ENCODE results near the gene SPDYE3. TPM values are rescaled to one million over a fixed set of nuclear protein-coding genes. Genes with fewer than 3 reads are reported as not detected.

SPDYE3 gene
- total and polyA plus RNA-seq, 2 of the 13 experiments (the other 11 are each of a cell fraction or from before 2014, with no cell fraction given): not detected

- TF ChIP-seq GFI1 (CRISPR knock-in tag; IDR thresholded peaks at IDR 0.05; ENCODE audit: borderline replicate concordance): no peak
- TF ChIP-seq GZF1 (CRISPR knock-in tag; IDR thresholded peaks at IDR 0.05): no peak
- TF ChIP-seq ZNF33A (CRISPR knock-in tag; IDR thresholded peaks at IDR 0.05; ENCODE audit: borderline replicate concordance): no peak
- TF ChIP-seq PATZ1 (CRISPR knock-in tag; IDR thresholded peaks at IDR 0.05): no peak
- no peak for TF ChIP-seq MEIS2 (CRISPR knock-in tag; IDR thresholded peaks at IDR 0.05)
- TF ChIP-seq ZNF512B (CRISPR knock-in tag; IDR thresholded peaks at IDR 0.05; ENCODE audit: borderline replicate concordance): no peak
- TF ChIP-seq STAG1 (CRISPR knock-in tag; IDR thresholded peaks at IDR 0.05): no peak
- no peak for TF ChIP-seq POLR2G (IDR thresholded peaks at IDR 0.05; ENCODE audit: low read depth, low read length)
- no peak for TF ChIP-seq AHR (CRISPR knock-in tag; IDR thresholded peaks at IDR 0.05)
- TF ChIP-seq ZNF292 (CRISPR knock-in tag; IDR thresholded peaks at IDR 0.05; ENCODE audit: borderline replicate concordance, low read depth): no peak
- TF ChIP-seq TOPORS (CRISPR knock-in tag; IDR thresholded peaks at IDR 0.05): no peak
- TF ChIP-seq SNAI1 (CRISPR knock-in tag; IDR thresholded peaks at IDR 0.05; ENCODE audit: borderline replicate concordance): no peak
- TF ChIP-seq ZNF260 (CRISPR knock-in tag; IDR thresholded peaks at IDR 0.05; ENCODE audit: borderline replicate concordance, low read depth): no peak
- TF ChIP-seq ASH2L (IDR thresholded peaks at IDR 0.05; ENCODE audit: insufficient read length, low read depth, low read length): no peak
- no peak for TF ChIP-seq ATF6 (CRISPR knock-in tag; conservative IDR thresholded peaks at IDR 0.05)
- no peak for TF ChIP-seq ZNF775 (CRISPR knock-in tag; IDR thresholded peaks at IDR 0.05; ENCODE audit: borderline replicate concordance)
- no peak for TF ChIP-seq RBM39 (IDR thresholded peaks at IDR 0.05; ENCODE audit: low read depth, low read length, poor library complexity, severe bottlenecking)
- Histone ChIP-seq H3K9me3 (ENCODE audit: low read length) (no peaks in the 10 kb centered on the region), H3K4me3 (replicated peaks in 1 of 3; ENCODE audit: insufficient read depth in 1 of 3, low read depth in 2 of 3, low read length in 3 of 3) (no peak overlapping the region), H2AFZ (ENCODE audit: low read length) (no peak overlapping the region), H3K9ac (ENCODE audit: insufficient read depth, low read depth, low read length) (no peak overlapping the region), H3K4me1 (ENCODE audit: insufficient read depth, low read length) (no peaks in the 10 kb centered on the region), H3K36me3 (replicated peaks in 1 of 2; ENCODE audit: control insufficient read depth in 1 of 2, insufficient read depth in 2 of 2, low read length in 2 of 2) (peaks cover 21 to 40% of the 10 kb centered on the region in 2 experiments), H3K27ac (ENCODE audit: extremely low read length, insufficient read depth, low read length) (no peak overlapping the region), H3K27me3 (ENCODE audit: control insufficient read depth in 1 of 2, insufficient read depth in 2 of 2, low read length in 2 of 2) (no peaks in the 10 kb centered on the region), H3K4me2 (ENCODE audit: low read depth, low read length) (no peak overlapping the region), H4K20me1 (ENCODE audit: insufficient read depth, low read length) (no peaks in the 10 kb centered on the region), H3K79me2 (ENCODE audit: insufficient read depth, low read length) (no peaks in the 10 kb centered on the region)
- POLR2A ChIA-PET: no interaction called here
- no peak for FAIRE-seq
- in situ Hi-C loops (cut with HindIII; ENCODE audit: extremely low pct_ligation_motif_present, low pct_unique_long_range_greater_than_20kb) (no loop called here), intact Hi-C loops (cut with micrococcal nuclease; ENCODE audit: unreplicated experiment) (no loop called here)
- CTCF ChIA-PET (ENCODE audit: low intra/inter-chr PET ratio, low total read pairs): no interaction called here
- BruUV-seq (replicated peaks): TSS peak; percentile 22
- no peak for ATAC-seq
- no peak for DNase-seq (ENCODE audit: low spot score)
Observed at GRCh38 chr7:100363098-100363497, 55.6 kb downstream of the SPDYE3 start.

Measured in HepG2 (cell line).